Heart left ventricle (tissue), 13 donors: Measurements from ENCODE around the gene MFSD8.

ENCODE experiments used
- POLR2A ChIP-seq, 2 donors: fragments of 450-650 bp; IDR thresholded peaks; one replicate each; pipeline ENCODE4 v1.6.1; 2017; ENCODE audit warnings: antibody characterized with exemption in 2 of 2, mild to moderate bottlenecking in 2 of 2, moderate library complexity in 2 of 2
- TF ChIP-seq, protein P1 (sequence below), 12 donors: fragments of 200-600 bp; sonication (generic) in 4 of 12; IDR thresholded peaks; one replicate each; pipeline versions ENCODE4 v1.5.0 to v1.8.0; 2018 to 2022; ENCODE audit warnings: antibody characterized with exemption in 12 of 12, mild to moderate bottlenecking in 5 of 12
- donor health status: ischemic (EF 13 %, LVEDD 7.1; RV severe dilation, severe dysfunction).
- donor health status: DM: no; HTN: yes; CAD: no.
- donor health status: DM: no; HTN: no; CAD: no.
- donor health status: ischemic (EF 25% LVEDD 6.9; RV normal size, moderate dysfunction).
- donor health status: ischemic (EF 25% LVEDD 5.7; RV mildly dilated, moderate dysfunction).
- donor health status: ischemic (EF 35%, LVEDD 5.7; RV mildly dilated, moderate dysfunction).
- donor health status: nonischemic (EF 11% LVEDD 7.7; RV severe dilation, severe dysfunction).
- donor health status: DM: yes; HTN: yes; CAD: no.
- donor health status: PGD.
- donor health status: ischemic (EF 29% LVEDD 5.4; RV normal size, mild dysfunction).
- donor health status: nonischemic (EF 23%, LVEDD 6.1; RV moderate dilation, normal function).

DNA sequence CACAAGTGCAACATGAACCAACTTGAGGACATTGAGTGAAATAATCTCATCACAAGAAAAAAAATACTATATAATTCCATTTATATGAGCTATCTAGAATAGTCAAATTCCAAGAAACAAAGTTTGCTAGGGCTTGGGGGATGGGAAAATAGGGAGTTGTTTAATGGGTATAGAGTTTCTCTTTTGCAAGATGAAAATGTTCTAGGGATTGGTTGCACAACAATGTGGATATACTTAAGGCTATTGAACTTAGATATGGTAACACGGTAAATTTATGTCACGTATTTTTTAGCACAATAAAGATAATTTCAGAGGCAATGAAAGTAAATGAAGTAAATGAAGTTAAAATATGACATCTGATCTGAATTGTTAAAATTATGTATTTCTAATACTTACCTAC lies 7.9 kb downstream of the MFSD8 start:
- TF ChIP-seq, protein P1, sequence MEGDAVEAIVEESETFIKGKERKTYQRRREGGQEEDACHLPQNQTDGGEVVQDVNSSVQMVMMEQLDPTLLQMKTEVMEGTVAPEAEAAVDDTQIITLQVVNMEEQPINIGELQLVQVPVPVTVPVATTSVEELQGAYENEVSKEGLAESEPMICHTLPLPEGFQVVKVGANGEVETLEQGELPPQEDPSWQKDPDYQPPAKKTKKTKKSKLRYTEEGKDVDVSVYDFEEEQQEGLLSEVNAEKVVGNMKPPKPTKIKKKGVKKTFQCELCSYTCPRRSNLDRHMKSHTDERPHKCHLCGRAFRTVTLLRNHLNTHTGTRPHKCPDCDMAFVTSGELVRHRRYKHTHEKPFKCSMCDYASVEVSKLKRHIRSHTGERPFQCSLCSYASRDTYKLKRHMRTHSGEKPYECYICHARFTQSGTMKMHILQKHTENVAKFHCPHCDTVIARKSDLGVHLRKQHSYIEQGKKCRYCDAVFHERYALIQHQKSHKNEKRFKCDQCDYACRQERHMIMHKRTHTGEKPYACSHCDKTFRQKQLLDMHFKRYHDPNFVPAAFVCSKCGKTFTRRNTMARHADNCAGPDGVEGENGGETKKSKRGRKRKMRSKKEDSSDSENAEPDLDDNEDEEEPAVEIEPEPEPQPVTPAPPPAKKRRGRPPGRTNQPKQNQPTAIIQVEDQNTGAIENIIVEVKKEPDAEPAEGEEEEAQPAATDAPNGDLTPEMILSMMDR (IDR thresholded peaks at IDR 0.05), result no peak
- no peak for TF ChIP-seq POLR2A (IDR thresholded peaks at IDR 0.05)
